Ishikawa (cell line): ENCODE results near the gene ATG4A.

Source experiments
- CEBPB ChIP-seq: IDR thresholded peaks from 2 replicates; pipeline ENCODE4 v1.6.1; 2012
- CREB1 ChIP-seq: IDR thresholded peaks from 2 replicates; pipeline ENCODE4 v1.6.1; 2012; ENCODE audit warnings: low read depth
- EGR1 ChIP-seq: IDR thresholded peaks from 2 replicates; pipeline ENCODE4 v1.6.1; 2012
- EP300 ChIP-seq: IDR thresholded peaks from 2 replicates; pipeline ENCODE4 v1.6.1; 2012; ENCODE audit warnings: borderline replicate concordance
- FOXM1 ChIP-seq: IDR thresholded peaks from 2 replicates; pipeline ENCODE4 v1.6.1; 2012; ENCODE audit warnings: low read depth, borderline replicate concordance
- MAX ChIP-seq: IDR thresholded peaks from 2 replicates; pipeline ENCODE4 v1.6.1; 2012
- NFIC ChIP-seq: IDR thresholded peaks from 2 replicates; pipeline ENCODE4 v1.6.1; 2012
- RAD21 ChIP-seq: IDR thresholded peaks from 2 replicates; pipeline ENCODE4 v1.6.1; 2012; ENCODE audit warnings: low read depth
- REST ChIP-seq: IDR thresholded peaks from 2 replicates; pipeline ENCODE4 v1.6.1; 2012; ENCODE audit warnings: low read depth, mild to moderate bottlenecking
- TAF1 ChIP-seq: IDR thresholded peaks from 2 replicates; pipeline ENCODE4 v1.6.1; 2012; ENCODE audit warnings: low read depth, mild to moderate bottlenecking
- TCF12 ChIP-seq: IDR thresholded peaks from 2 replicates; pipeline ENCODE4 v1.6.1; 2012; ENCODE audit warnings: low read depth
- TEAD4 ChIP-seq: IDR thresholded peaks from 2 replicates; pipeline ENCODE4 v1.6.1; 2012
- USF1 ChIP-seq: IDR thresholded peaks from 2 replicates; pipeline ENCODE4 v1.6.1; 2012
- YY1 ChIP-seq: IDR thresholded peaks from 2 replicates; pipeline ENCODE4 v1.6.1; 2012; ENCODE audit warnings: low read depth
- ZBTB7A ChIP-seq: IDR thresholded peaks from 2 replicates; pipeline ENCODE4 v1.6.1; 2012; ENCODE audit warnings: low read depth

ATG4A gene

GRCh38 chrX:108088511-108088910 lies 3.1 kb upstream of the ATG4A start:
- TF ChIP-seq TAF1 (no peak), TCF12 (no peak), NFIC (no peak), ZBTB7A (no peak)

GRCh38 chrX:108090491-108091263 lies 901 bp upstream of the ATG4A start:
- no peak for TF ChIP-seq USF1
- TF ChIP-seq MAX, result no peak
- no peak for TF ChIP-seq YY1
- TF ChIP-seq RAD21, result no peak
- TF ChIP-seq TCF12, result no peak
- TF ChIP-seq REST, result no peak
- TF ChIP-seq CREB1, result no peak
- TF ChIP-seq CEBPB, result no peak
- TF ChIP-seq EGR1, result no peak
- TF ChIP-seq TAF1, result no peak
- no peak for TF ChIP-seq EP300
- no peak for TF ChIP-seq TEAD4

- TF ChIP-seq NFIC, result no peak
- no peak for TF ChIP-seq TAF1
- TF ChIP-seq CREB1, result no peak
- TF ChIP-seq EP300, result no peak
- no peak for TF ChIP-seq YY1
- no peak for TF ChIP-seq TEAD4
- TF ChIP-seq CEBPB, result no peak
- TF ChIP-seq REST, result no peak
- TF ChIP-seq USF1, result no peak
- no peak for TF ChIP-seq FOXM1
Measured at GRCh38 chrX:108091878-108092291, 307 bp downstream of the ATG4A start.

- TF ChIP-seq YY1, result no peak
- TF ChIP-seq RAD21, result no peak
- TF ChIP-seq TCF12, result no peak
- TF ChIP-seq TAF1, result no peak
- TF ChIP-seq MAX, result no peak
- no peak for TF ChIP-seq ZBTB7A
- no peak for TF ChIP-seq NFIC
- TF ChIP-seq FOXM1, result no peak
- TF ChIP-seq EGR1, result no peak
- TF ChIP-seq USF1, result no peak
Measured at GRCh38 chrX:108097380-108097779, 5.8 kb downstream of the ATG4A start.

- TF ChIP-seq EP300 (no peak), MAX (no peak), YY1 (no peak), ZBTB7A (no peak), CEBPB (no peak), CREB1 (no peak), NFIC (no peak), TEAD4 (no peak), TCF12 (no peak), RAD21 (no peak), REST (no peak), USF1 (no peak), EGR1 (no peak), FOXM1 (no peak)
Measured at GRCh38 chrX:108105473-108105872, 13.9 kb downstream of the ATG4A start.
